GM12865 (cell line): Measurements from ENCODE around the gene ARL13B.
A peak's percentile ranks its signal among the peaks of the same experiment; 100 is the strongest.
"Not testable (repeated sequence)": the region's sequence is repeated elsewhere in the genome, so short reads cannot be mapped to it uniquely, and the experiment has no call there.

ENCODE experiments used
- DNase-seq: peaks from one replicate; pipeline ENCODE4 v3.0.0; 2010; ENCODE audit warnings: low read depth
- H3K4me3 ChIP-seq: 2 replicates; pipeline ENCODE4 v1.5.1; 2011; ENCODE audit warnings: mild to moderate bottlenecking, low read depth, low read length, control low read depth
- TF ChIP-seq, protein P1 (sequence below): IDR thresholded peaks from 2 replicates; pipeline ENCODE4 v1.5.1; 2011; ENCODE audit warnings: low read length, control low read depth, low read depth, inconsistent platforms; ENCODE audit not compliant: insufficient read depth; ENCODE audit errors: missing control alignments

Gene ARL13B

GRCh38 chr3:93979850-93980676, at the start of gene ARL13B:
Gene ARL13B (plus strand): TSS chr3:93980155. CDS start chr3:93980424, 269 bp downstream.
- TF ChIP-seq, protein P1, sequence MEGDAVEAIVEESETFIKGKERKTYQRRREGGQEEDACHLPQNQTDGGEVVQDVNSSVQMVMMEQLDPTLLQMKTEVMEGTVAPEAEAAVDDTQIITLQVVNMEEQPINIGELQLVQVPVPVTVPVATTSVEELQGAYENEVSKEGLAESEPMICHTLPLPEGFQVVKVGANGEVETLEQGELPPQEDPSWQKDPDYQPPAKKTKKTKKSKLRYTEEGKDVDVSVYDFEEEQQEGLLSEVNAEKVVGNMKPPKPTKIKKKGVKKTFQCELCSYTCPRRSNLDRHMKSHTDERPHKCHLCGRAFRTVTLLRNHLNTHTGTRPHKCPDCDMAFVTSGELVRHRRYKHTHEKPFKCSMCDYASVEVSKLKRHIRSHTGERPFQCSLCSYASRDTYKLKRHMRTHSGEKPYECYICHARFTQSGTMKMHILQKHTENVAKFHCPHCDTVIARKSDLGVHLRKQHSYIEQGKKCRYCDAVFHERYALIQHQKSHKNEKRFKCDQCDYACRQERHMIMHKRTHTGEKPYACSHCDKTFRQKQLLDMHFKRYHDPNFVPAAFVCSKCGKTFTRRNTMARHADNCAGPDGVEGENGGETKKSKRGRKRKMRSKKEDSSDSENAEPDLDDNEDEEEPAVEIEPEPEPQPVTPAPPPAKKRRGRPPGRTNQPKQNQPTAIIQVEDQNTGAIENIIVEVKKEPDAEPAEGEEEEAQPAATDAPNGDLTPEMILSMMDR = no peak
- peak within 1 kb of the TSS; percentile 68 for H3K4me3 ChIP-seq

GRCh38 chr3:93931597-93932229, 48.2 kb upstream of the ARL13B start:
- no peak overlapping the region for H3K4me3 ChIP-seq
- DNase-seq = no peak
- TF ChIP-seq, protein P1 = no peak

More at GRCh38 chr3:93979850-93980676, at the start of gene ARL13B:
- DNase-seq = peak; percentile 98

GRCh38 chr3:93934366-93935046, 45.4 kb upstream of the ARL13B start:
- no peak overlapping the region for H3K4me3 ChIP-seq
- DNase-seq = no peak
- TF ChIP-seq, protein P1 = no peak

GRCh38 chr3:93936549-93936948, 43.4 kb upstream of the ARL13B start:
- TF ChIP-seq, protein P1 = no peak
- DNase-seq = no peak
- no peak overlapping the region for H3K4me3 ChIP-seq

- H3K4me3 ChIP-seq, DNase-seq: not testable (repeated sequence)
Measured at GRCh38 chr3:93937485-93937884, 42.5 kb upstream of the ARL13B start.

DNA sequence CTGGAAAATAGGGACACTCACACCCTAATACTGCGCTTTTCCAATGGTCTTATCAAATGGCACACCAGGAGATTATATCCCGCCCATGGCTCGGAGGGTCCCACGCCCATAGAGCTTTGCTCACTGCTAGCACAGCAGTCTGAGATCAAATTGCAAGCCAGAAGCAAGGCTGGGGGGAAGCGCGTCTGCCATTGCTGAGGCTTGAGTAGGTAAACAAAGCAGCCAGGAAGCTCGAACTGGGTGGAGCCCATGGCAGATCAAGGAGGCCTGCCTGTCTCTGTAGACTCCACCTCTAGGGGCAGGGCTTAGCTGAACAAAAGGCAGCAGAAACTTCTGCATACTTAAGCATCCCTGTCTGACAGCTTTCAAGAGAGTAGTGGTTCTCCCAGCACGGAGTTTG, 30.0 kb upstream of the ARL13B start:
- not testable (repeated sequence) for DNase-seq, H3K4me3 ChIP-seq

- TF ChIP-seq, protein P1 = no peak
- no peak overlapping the region for H3K4me3 ChIP-seq
- no peak for DNase-seq
Measured at GRCh38 chr3:93961026-93961425, 18.9 kb upstream of the ARL13B start.
